ENCODE measurements around the gene SLC9A1.

SLC9A1 gene

GRCh38 chr1:27148591-27148990 is 6.3 kb downstream of the SLC9A1 start (continued):
- TF ChIP-seq PATZ1 (CRISPR knock-in tag; IDR thresholded peaks at IDR 0.05; ENCODE audit: borderline replicate concordance) (no peak), ARNTL (CRISPR knock-in tag; IDR thresholded peaks at IDR 0.05; ENCODE audit: borderline replicate concordance, low read depth) (no peak)

- ATAC-seq, result no peak
Measured at GRCh38 chr1:27147842-27148518, 6.9 kb downstream of the SLC9A1 start.

GRCh38 chr1:27145934-27146354 is 9.0 kb downstream of the SLC9A1 start:
- ATAC-seq, result peak; percentile 95
- no peak for TF ChIP-seq ZNF8 (CRISPR knock-in tag; IDR thresholded peaks at IDR 0.05)
- TF ChIP-seq PATZ1 (CRISPR knock-in tag; IDR thresholded peaks at IDR 0.05; ENCODE audit: borderline replicate concordance), result peak; percentile 88; the same call in 1 of the 2 replicates
- TF ChIP-seq GLIS3 (CRISPR knock-in tag; IDR thresholded peaks at IDR 0.05), result no peak
- TF ChIP-seq ISL1 (CRISPR knock-in tag; IDR thresholded peaks at IDR 0.05), result peak; percentile 93
- no peak for TF ChIP-seq CSDC2 (CRISPR knock-in tag; IDR thresholded peaks at IDR 0.05)
- TF ChIP-seq ZNF70 (CRISPR knock-in tag; IDR thresholded peaks at IDR 0.05), result no peak
- TF ChIP-seq ARNTL (CRISPR knock-in tag; IDR thresholded peaks at IDR 0.05; ENCODE audit: borderline replicate concordance, low read depth), result no peak
- TF ChIP-seq, protein P1, sequence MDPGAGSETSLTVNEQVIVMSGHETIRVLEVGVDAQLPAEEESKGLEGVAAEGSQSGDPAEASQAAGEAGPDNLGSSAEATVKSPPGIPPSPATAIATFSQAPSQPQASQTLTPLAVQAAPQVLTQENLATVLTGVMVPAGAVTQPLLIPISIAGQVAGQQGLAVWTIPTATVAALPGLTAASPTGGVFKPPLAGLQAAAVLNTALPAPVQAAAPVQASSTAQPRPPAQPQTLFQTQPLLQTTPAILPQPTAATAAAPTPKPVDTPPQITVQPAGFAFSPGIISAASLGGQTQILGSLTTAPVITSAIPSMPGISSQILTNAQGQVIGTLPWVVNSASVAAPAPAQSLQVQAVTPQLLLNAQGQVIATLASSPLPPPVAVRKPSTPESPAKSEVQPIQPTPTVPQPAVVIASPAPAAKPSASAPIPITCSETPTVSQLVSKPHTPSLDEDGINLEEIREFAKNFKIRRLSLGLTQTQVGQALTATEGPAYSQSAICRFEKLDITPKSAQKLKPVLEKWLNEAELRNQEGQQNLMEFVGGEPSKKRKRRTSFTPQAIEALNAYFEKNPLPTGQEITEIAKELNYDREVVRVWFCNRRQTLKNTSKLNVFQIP (CRISPR knock-in tag; IDR thresholded peaks at IDR 0.05; ENCODE audit: borderline replicate concordance, low read depth), result no peak
- TF ChIP-seq, protein P2, sequence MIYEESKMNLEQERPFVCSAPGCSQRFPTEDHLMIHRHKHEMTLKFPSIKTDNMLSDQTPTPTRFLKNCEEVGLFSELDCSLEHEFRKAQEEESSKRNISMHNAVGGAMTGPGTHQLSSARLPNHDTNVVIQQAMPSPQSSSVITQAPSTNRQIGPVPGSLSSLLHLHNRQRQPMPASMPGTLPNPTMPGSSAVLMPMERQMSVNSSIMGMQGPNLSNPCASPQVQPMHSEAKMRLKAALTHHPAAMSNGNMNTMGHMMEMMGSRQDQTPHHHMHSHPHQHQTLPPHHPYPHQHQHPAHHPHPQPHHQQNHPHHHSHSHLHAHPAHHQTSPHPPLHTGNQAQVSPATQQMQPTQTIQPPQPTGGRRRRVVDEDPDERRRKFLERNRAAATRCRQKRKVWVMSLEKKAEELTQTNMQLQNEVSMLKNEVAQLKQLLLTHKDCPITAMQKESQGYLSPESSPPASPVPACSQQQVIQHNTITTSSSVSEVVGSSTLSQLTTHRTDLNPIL (CRISPR knock-in tag; IDR thresholded peaks at IDR 0.05; ENCODE audit: low read depth), result no peak
- TF ChIP-seq ZFP30 (CRISPR knock-in tag; IDR thresholded peaks at IDR 0.05), result no peak
- no peak for TF ChIP-seq TCF4 (CRISPR knock-in tag; IDR thresholded peaks at IDR 0.05; ENCODE audit: borderline replicate concordance)
- TF ChIP-seq RARB (CRISPR knock-in tag; IDR thresholded peaks at IDR 0.05), result peak; percentile 45; the same call in 1 of the 2 replicates
- no peak for TF ChIP-seq OSR1 (CRISPR knock-in tag; IDR thresholded peaks at IDR 0.05)
- no peak for TF ChIP-seq TSHZ2 (CRISPR knock-in tag; IDR thresholded peaks at IDR 0.05)
- TF ChIP-seq ZC3H10 (CRISPR knock-in tag; IDR thresholded peaks at IDR 0.05), result no peak
- TF ChIP-seq BACH2 (CRISPR knock-in tag; IDR thresholded peaks at IDR 0.05; ENCODE audit: borderline replicate concordance), result no peak
- 0 out of 2 replicates have a peak, but pooled peaks have one; percentile 36 for TF ChIP-seq SNAI2 (CRISPR knock-in tag; IDR thresholded peaks at IDR 0.05)
- no peak for TF ChIP-seq PPARA (CRISPR knock-in tag; IDR thresholded peaks at IDR 0.05; ENCODE audit: borderline replicate concordance)
- no peak for TF ChIP-seq ZFP3 (CRISPR knock-in tag; IDR thresholded peaks at IDR 0.05)

More at GRCh38 chr1:27147842-27148518, 6.9 kb downstream of the SLC9A1 start:
- TF ChIP-seq BACH2 (CRISPR knock-in tag; IDR thresholded peaks at IDR 0.05; ENCODE audit: borderline replicate concordance), result no peak
- TF ChIP-seq ZNF565 (CRISPR knock-in tag; conservative IDR thresholded peaks at IDR 0.05; ENCODE audit: low read depth), result no peak
- TF ChIP-seq ZNF8 (CRISPR knock-in tag; IDR thresholded peaks at IDR 0.05), result no peak
- TF ChIP-seq ARNTL (CRISPR knock-in tag; IDR thresholded peaks at IDR 0.05; ENCODE audit: borderline replicate concordance, low read depth), result no peak
- no peak for TF ChIP-seq TSHZ2 (CRISPR knock-in tag; IDR thresholded peaks at IDR 0.05)
- no peak for TF ChIP-seq RARB (CRISPR knock-in tag; IDR thresholded peaks at IDR 0.05)

All from SK-N-SH treated with all-trans-retinoic acid at 6 μM for 48 hours (cell line).